Panc1 (cell line): ENCODE data around the gene HLA-DQA2. TPM values are rescaled to one million over a fixed set of nuclear protein-coding genes. Genes with fewer than 3 reads are reported as not detected.

Source experiments
- microRNA-seq: library from miRNA; unstranded; fragments of <30 nt; microRNA quantifications from one replicate; pipeline ENCODE4 v1.1.0, GENCODE V29; 2020; ENCODE audit not compliant: unreplicated experiment
- total RNA-seq: library from RNA; stranded (reverse); gene quantifications from one replicate; pipeline ENCODE4 v1.2.1, GENCODE V29; 2021; ENCODE audit not compliant: unreplicated experiment

Gene HLA-DQA2
- total RNA-seq, 1 experiment from 2014 or later, result not detected

Small RNAs within 50 kb of the gene (microRNA-seq; reads per million reads assigned to microRNA genes)
- gene MIR3135B, result not detected

Other genes starting within 250 kb of the HLA-DQA2 start
- not detected for gene HLA-DRB5, start 211.1 kb upstream of the HLA-DQA2 start, total RNA-seq
- gene HLA-DRB1, start 151.5 kb upstream of the HLA-DQA2 start, total RNA-seq, result 1.1 TPM
- 0.39 TPM for gene HLA-DQA1, start 104.0 kb upstream of the HLA-DQA2 start, total RNA-seq
- 0.51 TPM for gene HLA-DQB1, start 74.7 kb upstream of the HLA-DQA2 start, total RNA-seq
- gene HLA-DQB2, start 22.1 kb downstream of the HLA-DQA2 start, total RNA-seq, result not detected
- gene HLA-DOB, start 75.6 kb downstream of the HLA-DQA2 start, total RNA-seq, result 0.39 TPM
- gene TAP2, start 97.3 kb downstream of the HLA-DQA2 start, total RNA-seq, result 93.6 TPM
- gene PSMB8, start 102.7 kb downstream of the HLA-DQA2 start, total RNA-seq, result 43.8 TPM
- gene TAP1, start 112.3 kb downstream of the HLA-DQA2 start, total RNA-seq, result 74.7 TPM
- 41.5 TPM for gene PSMB9, start 112.8 kb downstream of the HLA-DQA2 start, total RNA-seq
- 0.44 TPM for gene HLA-DMB, start 199.6 kb downstream of the HLA-DQA2 start, total RNA-seq
- gene HLA-DMA, start 211.7 kb downstream of the HLA-DQA2 start, total RNA-seq, result 2.8 TPM
- gene BRD2, start 227.2 kb downstream of the HLA-DQA2 start, total RNA-seq, result 209 TPM